OCI-LY1 (cell line): ENCODE measurements around the gene NFAM1.

ENCODE experiments used
- EZH2 ChIP-seq: fragments of 200-600 bp; sonication (generic), shearing (Covaris generic); IDR thresholded peaks from 2 replicates; pipeline ENCODE4 v1.8.0; 2017; ENCODE audit warnings: borderline replicate concordance, mixed run types, mild to moderate bottlenecking, antibody characterized with exemption, low read length, moderate library complexity, mixed read lengths
- TF ChIP-seq, protein P1 (sequence below): fragments of 200-600 bp; sonication (generic), shearing (Covaris generic); IDR thresholded peaks from 2 replicates; pipeline ENCODE4 v1.5.1; 2017; ENCODE audit warnings: mild to moderate bottlenecking, antibody characterized with exemption, low read length, moderate library complexity, mixed read lengths

DNA sequence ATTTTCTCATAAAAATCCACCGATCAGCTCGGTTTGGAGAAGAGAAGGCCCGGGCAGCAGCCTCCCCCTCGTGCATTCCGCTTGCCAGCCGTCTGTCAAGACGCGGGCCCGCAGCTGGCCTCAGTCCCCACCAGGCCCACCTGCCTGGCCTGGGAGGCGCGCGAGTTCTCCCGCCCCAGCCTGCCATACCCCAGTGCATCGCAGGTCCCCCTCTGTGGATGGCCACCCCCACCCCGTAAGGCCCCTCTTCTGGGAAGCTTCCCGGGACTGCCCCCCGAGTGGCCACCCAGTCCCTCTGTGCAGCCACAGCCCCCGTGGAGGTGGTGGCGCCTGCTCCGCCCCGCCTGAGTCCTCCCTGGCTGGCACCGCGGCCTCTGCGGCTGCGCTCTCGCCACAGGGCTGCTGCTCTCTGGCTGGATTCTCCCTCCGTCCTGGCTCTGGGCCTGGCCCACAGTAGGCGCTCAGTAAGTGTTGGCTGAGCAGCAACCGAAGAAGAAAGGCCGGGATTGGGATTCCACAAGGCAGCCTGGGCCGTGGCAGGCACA is 87.8 kb downstream of the NFAM1 start:
- TF ChIP-seq, protein P1, sequence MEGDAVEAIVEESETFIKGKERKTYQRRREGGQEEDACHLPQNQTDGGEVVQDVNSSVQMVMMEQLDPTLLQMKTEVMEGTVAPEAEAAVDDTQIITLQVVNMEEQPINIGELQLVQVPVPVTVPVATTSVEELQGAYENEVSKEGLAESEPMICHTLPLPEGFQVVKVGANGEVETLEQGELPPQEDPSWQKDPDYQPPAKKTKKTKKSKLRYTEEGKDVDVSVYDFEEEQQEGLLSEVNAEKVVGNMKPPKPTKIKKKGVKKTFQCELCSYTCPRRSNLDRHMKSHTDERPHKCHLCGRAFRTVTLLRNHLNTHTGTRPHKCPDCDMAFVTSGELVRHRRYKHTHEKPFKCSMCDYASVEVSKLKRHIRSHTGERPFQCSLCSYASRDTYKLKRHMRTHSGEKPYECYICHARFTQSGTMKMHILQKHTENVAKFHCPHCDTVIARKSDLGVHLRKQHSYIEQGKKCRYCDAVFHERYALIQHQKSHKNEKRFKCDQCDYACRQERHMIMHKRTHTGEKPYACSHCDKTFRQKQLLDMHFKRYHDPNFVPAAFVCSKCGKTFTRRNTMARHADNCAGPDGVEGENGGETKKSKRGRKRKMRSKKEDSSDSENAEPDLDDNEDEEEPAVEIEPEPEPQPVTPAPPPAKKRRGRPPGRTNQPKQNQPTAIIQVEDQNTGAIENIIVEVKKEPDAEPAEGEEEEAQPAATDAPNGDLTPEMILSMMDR = no peak
- no peak for TF ChIP-seq EZH2
